ENCODE data around the gene CDKAL1.
"Not testable (repeated sequence)": the region's sequence is repeated elsewhere in the genome, so short reads cannot be mapped to it uniquely, and the experiment has no call there.

The CDKAL1 gene

GRCh38 chr6:20755631-20756030, 221.4 kb downstream of the CDKAL1 start:
- DNase-seq, result no peak

- not testable (repeated sequence) for DNase-seq
Observed at GRCh38 chr6:20756584-20757147, 222.4 kb downstream of the CDKAL1 start.

DNA sequence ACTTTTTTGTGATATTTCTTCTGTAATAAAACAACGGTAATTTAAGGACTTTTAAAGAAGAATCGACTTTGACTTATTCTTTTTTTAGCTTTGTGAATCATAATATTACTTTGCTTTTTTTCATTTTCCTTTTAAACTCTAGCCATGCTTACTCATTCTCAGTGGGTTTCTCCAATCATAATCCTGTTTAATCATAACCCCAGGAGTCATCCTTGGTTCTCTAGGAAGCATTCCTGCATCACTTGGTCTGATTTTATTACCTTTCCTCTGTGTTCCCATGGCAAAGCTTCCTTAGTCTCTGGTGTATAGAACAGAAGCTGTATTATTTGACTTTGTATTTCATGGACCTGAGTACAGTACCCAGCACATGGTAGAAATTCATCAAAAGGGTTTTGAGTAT, 223.5 kb downstream of the CDKAL1 start:
- DNase-seq, result no peak

GRCh38 chr6:20763296-20763695, 229.0 kb downstream of the CDKAL1 start:
- no peak for DNase-seq

DNA sequence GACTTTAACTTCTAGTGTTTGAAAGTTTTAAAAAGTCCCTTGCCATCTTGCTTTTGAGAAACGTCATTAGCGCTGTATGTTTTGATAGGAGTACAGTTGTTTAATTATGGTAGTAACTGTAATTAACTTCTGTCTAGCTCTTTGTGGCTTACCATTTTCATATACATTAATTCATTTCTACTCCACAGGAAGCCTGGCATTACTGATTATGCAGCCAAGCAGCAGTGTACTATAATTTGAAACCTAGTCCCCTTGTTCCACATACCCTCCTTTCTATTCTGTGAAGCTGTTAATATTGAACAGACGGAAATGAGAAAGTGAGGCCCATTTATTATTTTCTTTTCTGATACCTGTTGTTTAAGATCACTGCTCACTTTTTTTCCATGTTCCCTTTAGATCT, 235.4 kb downstream of the CDKAL1 start:
- DNase-seq, result no peak

DNA sequence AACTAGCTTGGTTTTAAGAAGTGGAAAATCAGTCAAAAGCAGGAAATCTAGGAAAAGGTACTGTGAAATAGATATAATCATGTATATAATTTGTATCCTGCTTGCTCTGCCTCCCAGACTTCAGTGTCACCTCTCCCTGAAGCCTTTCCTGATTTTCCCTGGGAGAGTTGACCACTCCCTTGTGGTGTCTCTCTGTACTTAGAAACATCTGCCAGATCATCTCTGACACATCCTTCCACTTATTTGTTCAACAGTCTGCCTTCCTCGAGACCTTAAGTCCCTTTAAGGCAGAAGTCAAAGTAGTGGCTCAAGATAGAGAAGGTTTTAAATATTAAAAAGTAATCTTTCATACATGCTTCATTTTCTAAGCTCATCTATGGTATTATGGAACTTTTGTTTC, 236.5 kb downstream of the CDKAL1 start:
- DNase-seq, result no peak

GRCh38 chr6:20771409-20771808, 237.2 kb downstream of the CDKAL1 start:
- DNase-seq, result no peak

DNA sequence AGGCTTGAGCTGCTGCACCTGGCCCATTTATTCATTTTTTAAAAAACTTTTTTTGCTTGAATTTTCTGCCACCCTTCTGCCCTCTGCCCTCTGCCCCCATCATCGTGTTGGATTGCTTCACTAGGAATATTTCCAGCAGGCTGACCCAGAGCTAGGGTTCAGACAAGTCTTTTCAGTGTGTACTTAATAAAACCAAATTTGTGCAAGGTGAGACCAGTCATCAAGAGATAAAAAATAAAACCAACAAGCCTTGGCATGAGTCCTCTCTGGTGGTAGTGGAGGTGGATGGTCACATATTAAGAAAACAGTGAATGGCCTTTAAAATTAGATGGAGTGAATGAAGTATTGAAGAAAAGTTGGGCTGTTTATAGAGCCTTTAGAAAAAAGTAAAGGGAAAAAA, 239.6 kb downstream of the CDKAL1 start:
- no peak for DNase-seq

DNA sequence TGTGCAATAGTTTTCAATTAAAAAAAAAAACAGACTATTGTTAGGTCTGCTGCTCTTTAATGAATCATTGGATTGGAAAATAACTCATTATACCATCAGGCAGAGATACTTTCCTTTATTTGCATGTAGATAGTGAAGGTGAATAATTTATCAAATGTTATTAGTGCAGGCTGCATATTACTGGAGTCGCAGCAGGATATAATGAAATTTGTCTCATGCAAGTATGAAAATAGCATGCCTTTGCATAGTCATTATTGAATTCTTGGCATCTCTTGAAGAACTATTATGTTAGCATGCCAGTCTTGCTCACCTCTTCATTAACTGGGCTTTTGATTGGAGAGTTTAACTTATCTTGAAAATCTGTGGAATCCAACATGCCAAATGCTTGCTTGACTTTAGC, 241.7 kb downstream of the CDKAL1 start:
- no peak for DNase-seq

GRCh38 chr6:20777801-20778200, 243.5 kb downstream of the CDKAL1 start:
- no peak for DNase-seq

DNA sequence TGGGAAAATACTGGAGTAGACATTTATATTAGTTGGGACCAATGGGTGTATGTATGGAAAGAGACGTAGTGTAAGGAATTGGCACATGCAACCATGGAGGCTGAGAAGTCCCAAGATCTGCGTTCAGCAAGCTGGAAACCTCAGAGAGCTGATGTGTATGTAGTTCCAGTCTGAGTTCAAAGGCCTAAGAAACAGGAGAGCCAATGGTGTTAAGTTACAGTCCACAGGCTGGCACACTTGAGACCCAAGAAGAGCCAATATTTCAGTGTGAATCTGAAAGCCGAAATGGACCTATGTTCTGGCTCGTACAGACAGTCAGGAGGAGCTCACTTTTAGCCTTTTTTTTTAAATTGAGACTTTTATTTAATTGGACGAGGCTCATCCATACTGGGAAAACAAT, 244.2 kb downstream of the CDKAL1 start:
- DNase-seq, result no peak

DNA sequence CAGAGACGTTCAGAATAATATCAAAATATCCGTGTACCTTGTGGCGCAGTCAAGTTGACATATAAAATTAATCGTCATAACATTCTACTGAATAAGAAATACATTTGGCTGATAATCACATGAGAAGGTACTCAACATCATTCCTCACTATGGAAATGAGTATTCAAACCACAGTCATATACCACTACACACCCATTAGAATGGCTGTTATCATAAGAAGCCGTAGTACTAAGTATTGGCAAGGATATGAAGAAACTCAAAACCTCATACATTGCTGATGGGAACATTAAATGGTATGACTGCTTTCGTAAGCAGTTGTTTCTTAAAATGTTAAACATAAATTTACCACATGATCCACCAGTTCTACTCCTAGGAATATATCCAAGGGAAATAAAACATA, 244.7 kb downstream of the CDKAL1 start:
- DNase-seq, result no peak

DNA sequence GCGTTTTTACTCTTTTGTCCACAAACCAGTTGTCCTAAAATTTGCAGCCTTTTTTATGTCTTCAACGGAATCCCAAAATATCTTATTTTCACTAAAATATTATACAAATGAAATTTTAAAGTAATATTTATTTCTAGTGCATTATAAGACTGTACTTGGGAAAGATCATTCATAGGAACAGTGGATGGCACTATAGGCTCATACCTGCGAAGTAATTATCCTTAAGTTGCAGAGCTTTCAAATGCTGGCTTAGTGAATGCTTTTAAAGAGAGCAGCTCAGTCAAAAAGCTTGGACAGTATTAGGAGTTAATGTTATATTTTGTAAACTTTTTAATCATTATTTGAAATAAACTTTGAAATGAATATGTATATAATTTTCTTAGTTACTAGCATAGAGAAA, 254.9 kb downstream of the CDKAL1 start:
- DNase-seq, result no peak

- DNase-seq, result no peak
Observed at GRCh38 chr6:20790032-20790791, 256.0 kb downstream of the CDKAL1 start.

DNA sequence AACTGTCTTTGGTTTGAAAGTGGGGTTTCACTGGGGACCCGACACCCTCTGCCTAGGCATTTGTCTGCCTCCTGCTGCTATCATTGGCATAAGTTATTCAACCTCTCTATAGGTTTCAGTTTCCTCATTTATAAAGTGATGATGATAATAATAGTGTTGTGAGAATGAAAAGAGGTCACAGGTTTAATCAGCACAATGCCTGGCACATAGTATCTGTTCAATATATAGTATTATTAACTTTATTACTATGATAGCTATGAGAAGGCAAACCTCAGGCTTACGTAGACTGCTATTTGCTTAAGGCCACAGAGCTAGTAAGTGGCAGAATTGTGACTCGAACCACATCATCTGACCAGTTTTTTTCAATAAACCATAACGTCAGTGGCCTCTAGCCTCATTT, 256.8 kb downstream of the CDKAL1 start:
- no peak for DNase-seq

- DNase-seq, result no peak
Observed at GRCh38 chr6:20791944-20792343, 257.7 kb downstream of the CDKAL1 start.

GRCh38 chr6:20793174-20793573, 258.9 kb downstream of the CDKAL1 start:
- no peak for DNase-seq

DNA sequence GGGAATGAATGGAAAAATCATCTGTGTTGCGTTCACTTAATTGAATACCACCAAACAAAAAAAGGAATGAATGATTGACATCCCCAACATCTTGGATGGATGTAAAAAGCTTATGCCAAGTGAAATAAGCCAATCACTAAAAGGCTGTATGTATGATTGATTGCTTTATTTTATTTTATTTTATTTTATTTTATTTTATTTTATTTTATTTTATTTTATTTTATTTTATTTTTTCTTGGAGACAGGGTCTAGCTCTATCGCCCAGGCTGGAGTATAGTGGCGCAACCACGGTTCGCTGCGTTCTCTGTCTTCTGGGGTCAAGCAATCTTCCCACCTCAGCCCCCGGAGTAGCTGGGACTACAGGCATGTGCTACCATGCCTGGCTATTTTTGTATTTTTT, 263.3 kb downstream of the CDKAL1 start:
- DNase-seq, result no peak

DNA sequence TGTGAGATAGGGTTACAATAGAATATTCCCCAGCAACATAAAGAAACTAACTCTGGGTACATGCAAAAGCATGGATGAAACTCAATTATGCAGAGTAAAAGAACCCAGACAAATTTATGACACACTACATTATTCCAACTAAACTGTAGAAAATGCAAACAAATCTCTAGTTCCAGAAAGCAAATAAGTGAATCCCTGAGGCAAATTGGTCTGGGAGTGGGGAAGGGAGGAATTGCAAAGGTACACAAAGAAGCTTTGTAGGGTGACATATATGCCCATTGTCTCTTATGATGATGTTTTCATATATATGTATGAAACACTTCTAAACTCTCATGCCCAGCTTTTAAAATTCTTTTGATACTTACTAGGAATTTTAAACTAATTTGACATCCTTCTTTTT, 266.0 kb downstream of the CDKAL1 start:
- DNase-seq, result no peak

GRCh38 chr6:20800653-20801052, 266.4 kb downstream of the CDKAL1 start:
- no peak for DNase-seq

GRCh38 chr6:20801595-20801994, 267.3 kb downstream of the CDKAL1 start:
- DNase-seq, result no peak

- no peak for DNase-seq
Observed at GRCh38 chr6:20802596-20802995, 268.3 kb downstream of the CDKAL1 start.

GRCh38 chr6:20805021-20805420, 270.8 kb downstream of the CDKAL1 start:
- no peak for DNase-seq

DNA sequence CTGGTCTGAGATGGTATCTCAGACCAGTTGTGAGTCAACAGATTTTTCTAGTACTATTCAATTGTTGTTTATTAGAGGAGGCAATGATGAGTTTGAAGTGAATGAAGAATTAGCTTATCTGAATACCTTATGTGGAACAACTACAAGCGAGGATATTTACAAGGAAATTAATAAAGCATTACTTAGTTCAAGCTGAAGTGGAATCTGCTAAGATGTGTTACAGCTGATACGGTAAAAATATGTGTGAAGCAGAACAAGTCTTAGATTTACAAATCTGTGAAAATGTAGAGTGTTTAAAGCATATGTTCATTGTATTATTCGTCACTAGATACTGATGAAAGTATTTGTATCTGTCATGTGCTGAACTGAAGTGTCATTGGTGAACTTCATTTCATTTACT, 272.4 kb downstream of the CDKAL1 start:
- no peak for DNase-seq

DNA sequence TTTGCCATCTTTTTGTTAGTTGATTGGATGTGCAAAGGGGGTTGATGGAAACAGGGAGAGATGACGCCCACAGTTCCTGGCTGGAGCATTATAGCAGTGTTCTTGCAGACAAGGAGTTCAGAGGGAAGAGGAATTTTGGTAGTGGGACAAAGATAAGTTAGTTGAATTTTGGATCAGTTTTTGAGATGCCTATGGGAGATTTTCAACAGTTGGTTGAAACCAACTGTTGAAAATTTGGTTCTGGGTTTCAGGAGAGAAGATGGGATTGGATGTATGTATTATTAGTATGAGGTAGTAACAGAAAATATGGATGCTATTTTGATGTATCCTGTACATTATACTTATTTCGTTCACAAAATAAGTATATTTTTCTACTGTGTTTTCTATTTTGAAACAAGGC, 274.2 kb downstream of the CDKAL1 start:
- DNase-seq, result no peak

Data from CD4-positive, alpha-beta T cell treated with Interleukin-4 for 1 hour (primary cell).